Osteocyte (in vitro differentiated cells): ENCODE results near the gene NAPEPLD. TPM values are rescaled to one million over a fixed set of nuclear protein-coding genes. Genes with fewer than 3 reads are reported as not detected.

Experiments
- DNase-seq: peaks from one replicate; pipeline ENCODE4 v3.0.0; 2021; ENCODE audit warnings: mixed read lengths; ENCODE audit not compliant: unreplicated experiment; ENCODE audit errors: extremely low spot score
- H3K27ac Mint-ChIP-seq: one replicate; pipeline ENCODE4 v1.8.0; 2021; ENCODE audit warnings: mild to moderate bottlenecking, mixed read lengths; ENCODE audit not compliant: unreplicated experiment
- H3K27me3 Mint-ChIP-seq: one replicate; pipeline ENCODE4 v1.8.0; 2021; ENCODE audit warnings: mixed read lengths; ENCODE audit not compliant: unreplicated experiment
- H3K36me3 Mint-ChIP-seq: one replicate; pipeline ENCODE4 v1.8.0; 2021; ENCODE audit warnings: mixed read lengths; ENCODE audit not compliant: unreplicated experiment
- H3K4me1 Mint-ChIP-seq: one replicate; pipeline ENCODE4 v1.8.0; 2021; ENCODE audit warnings: mixed read lengths; ENCODE audit not compliant: unreplicated experiment
- H3K4me3 Mint-ChIP-seq: one replicate; pipeline ENCODE4 v1.8.0; 2021; ENCODE audit warnings: mild to moderate bottlenecking, moderate library complexity, mixed read lengths; ENCODE audit not compliant: unreplicated experiment
- H3K9me3 Mint-ChIP-seq: one replicate; pipeline ENCODE4 v1.8.0; 2021; ENCODE audit warnings: mixed read lengths; ENCODE audit not compliant: unreplicated experiment
- CTCF ChIP-seq: fragments of 200-600 bp; sonication (generic); IDR thresholded peaks from 2 replicates; pipeline ENCODE4 v1.5.0; 2021; ENCODE audit warnings: antibody characterized with exemption, mild to moderate bottlenecking, moderate library complexity
- total RNA-seq: library from RNA; stranded (reverse); gene quantifications from 2 replicates; pipeline ENCODE4 v1.2.1, GENCODE V29; 2021

NAPEPLD gene
- total RNA-seq, 1 donor from 2014 or later, result 11.6 TPM

GRCh38 chr7:103130901-103131624 lies 17.8 kb downstream of the NAPEPLD start:
- H3K27ac Mint-ChIP-seq, result peak overlapping the region; percentile 69
- no peaks in the 10 kb centered on the region for H3K27me3 Mint-ChIP-seq

DNA sequence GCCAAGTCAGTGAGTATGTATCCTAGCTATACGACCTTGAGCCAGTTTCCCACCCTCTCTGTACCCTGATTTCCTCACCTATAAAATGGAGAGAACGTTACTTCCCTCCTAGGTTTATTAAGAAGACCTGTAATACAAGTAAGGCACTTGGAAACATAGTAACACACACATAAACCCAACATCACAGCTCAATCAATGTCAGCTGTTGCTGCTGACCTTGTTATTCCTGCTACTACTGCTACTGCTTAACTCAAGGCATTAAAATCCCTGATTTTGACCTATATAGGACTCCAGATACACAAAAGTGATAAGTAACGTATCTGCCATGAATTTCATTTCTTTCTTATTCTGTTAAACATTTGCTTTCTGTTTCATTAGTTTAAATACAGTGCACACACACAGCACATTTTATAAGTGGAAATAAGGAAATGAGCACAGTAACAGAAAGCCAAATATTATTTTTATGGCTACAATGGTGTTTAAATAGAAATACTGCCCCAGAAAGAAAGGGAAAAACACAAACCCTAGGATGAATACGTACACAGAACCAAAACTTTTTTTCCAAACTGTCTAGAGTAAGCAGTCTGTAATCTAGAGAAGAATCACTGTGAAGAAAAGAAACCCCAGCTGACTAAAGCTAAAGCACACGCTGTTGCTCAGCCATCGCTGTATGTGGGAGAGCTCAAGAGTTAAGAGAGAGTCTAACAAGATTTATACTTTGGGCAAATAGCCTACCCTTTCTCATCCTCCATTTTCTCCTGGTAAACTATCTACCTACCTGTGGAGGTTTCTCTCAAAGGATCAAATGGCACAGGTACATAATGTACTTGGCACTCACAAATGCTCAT lies 19.0 kb downstream of the NAPEPLD start:
- Mint-ChIP-seq H3K9me3 (no peaks in the 10 kb centered on the region), H3K4me1 (peaks cover 13% of the 10 kb centered on the region), H3K36me3 (peaks cover 18% of the 10 kb centered on the region), H3K4me3 (peak overlapping the region; percentile 45), H3K27ac (peak overlapping the region; percentile 69), H3K27me3 (no peaks in the 10 kb centered on the region)
- no peak for TF ChIP-seq CTCF
- DNase-seq, result no peak

More at GRCh38 chr7:103130901-103131624, 17.8 kb downstream of the NAPEPLD start:
- Mint-ChIP-seq H3K9me3 (no peaks in the 10 kb centered on the region), H3K4me3 (no peak overlapping the region), H3K4me1 (peaks cover 18% of the 10 kb centered on the region), H3K36me3 (peaks cover 16% of the 10 kb centered on the region)
- DNase-seq, result no peak
- no peak for TF ChIP-seq CTCF

DNA sequence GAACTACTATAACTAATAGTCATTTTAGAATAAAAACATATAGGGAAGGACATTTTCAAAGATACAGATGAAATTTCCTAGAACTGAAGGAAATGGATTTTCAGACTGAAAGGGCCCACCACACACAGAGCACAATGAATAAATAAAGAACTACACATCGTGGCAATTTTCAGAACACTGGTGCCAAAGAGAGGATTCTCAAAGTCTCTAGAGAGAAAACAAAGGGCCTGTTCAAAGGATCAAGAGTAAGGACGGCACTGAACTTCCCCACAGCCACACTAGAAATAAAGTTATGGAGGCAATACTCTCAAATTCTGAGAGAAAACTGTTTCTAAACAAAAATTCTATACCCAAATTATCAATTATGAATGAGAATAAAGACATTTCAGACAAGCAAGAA lies 21.9 kb downstream of the NAPEPLD start:
- peaks cover 23% of the 10 kb centered on the region for H3K36me3 Mint-ChIP-seq
- no peaks in the 10 kb centered on the region for H3K9me3 Mint-ChIP-seq
- no peak overlapping the region for H3K27ac Mint-ChIP-seq
- H3K4me1 Mint-ChIP-seq, result peaks cover 9% of the 10 kb centered on the region
- no peak for DNase-seq
- no peaks in the 10 kb centered on the region for H3K27me3 Mint-ChIP-seq
- H3K4me3 Mint-ChIP-seq, result no peak overlapping the region
- TF ChIP-seq CTCF, result no peak

DNA sequence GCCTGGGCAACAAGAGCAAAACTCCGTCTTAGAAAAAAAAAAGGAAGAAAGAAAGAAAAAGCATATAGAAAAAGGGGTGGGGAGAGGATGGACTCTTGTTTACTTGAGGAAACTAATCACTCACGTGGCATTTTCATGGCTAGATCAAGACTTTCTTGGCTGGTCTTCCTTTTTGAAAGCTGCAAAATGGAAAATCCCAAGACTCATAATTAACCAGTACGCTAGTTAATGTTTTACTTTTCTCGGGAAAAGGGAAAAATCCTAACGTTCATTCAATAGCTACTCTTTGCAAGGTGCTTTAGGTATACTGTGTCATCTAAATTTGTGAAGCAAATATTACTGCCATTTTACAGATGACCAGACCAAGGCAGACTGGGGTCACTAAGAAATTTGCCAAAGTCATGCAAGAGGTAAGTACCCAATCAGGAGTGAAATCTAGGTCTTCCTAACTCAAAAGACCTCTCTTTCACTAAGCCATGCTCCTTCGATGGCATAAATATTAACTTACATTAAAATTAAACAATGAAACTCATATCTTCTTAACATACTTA lies 24.4 kb downstream of the NAPEPLD start:
- Mint-ChIP-seq H3K4me1 (peaks cover 10% of the 10 kb centered on the region), H3K27ac (no peak overlapping the region), H3K4me3 (no peak overlapping the region), H3K9me3 (no peaks in the 10 kb centered on the region), H3K27me3 (no peaks in the 10 kb centered on the region), H3K36me3 (peaks cover 26% of the 10 kb centered on the region)
- no peak for TF ChIP-seq CTCF
- no peak for DNase-seq

- H3K9me3 Mint-ChIP-seq, result no peaks in the 10 kb centered on the region
- TF ChIP-seq CTCF, result no peak
- no peak for DNase-seq
- peaks cover 28% of the 10 kb centered on the region for H3K36me3 Mint-ChIP-seq
- H3K4me3 Mint-ChIP-seq, result no peak overlapping the region
- H3K27me3 Mint-ChIP-seq, result no peaks in the 10 kb centered on the region
- no peak overlapping the region for H3K27ac Mint-ChIP-seq
- peaks cover 9% of the 10 kb centered on the region for H3K4me1 Mint-ChIP-seq
These were observed 25.4 kb downstream of the NAPEPLD start for GRCh38 chr7:103123529-103123928.
